GM19351 (cell line): Measurements from ENCODE around the gene NLRP12.
"Not testable (repeated sequence)": the region's sequence is repeated elsewhere in the genome, so short reads cannot be mapped to it uniquely, and the experiment has no call there.

Experiments
- ATAC-seq: cut with Tn5 transposase; IDR thresholded peaks from one replicate; pipeline ENCODE4 v1.9.1; 2021; ENCODE audit warnings: mild to moderate bottlenecking, moderate library complexity; ENCODE audit not compliant: unreplicated experiment

The NLRP12 gene

GRCh38 chr19:53824134-53824611 is at the start of gene NLRP12:
Gene NLRP12 (minus strand): TSS chr19:53824314. CDS start chr19:53824174, 140 bp downstream.
- no peak for ATAC-seq

DNA sequence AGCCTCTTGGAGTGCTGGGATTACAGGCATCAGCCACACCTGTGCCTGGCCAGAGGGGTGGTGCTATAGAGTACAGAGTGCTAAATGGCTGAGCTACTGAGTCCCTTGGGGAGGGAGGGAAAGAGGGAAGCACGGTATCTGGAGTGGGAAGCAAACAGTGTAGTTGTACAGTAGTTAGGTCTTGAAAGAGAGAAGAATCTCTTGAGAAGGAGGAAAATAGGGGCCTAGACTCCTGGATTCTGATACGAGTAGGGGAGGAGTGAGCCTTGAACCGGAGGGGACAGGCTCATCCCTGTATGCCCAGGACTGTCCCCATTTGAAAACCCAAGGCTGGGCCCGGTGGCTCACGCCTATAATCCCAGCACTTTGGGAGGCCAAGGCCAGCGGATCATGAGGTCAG is 48.6 kb upstream of the NLRP12 start:
- ATAC-seq, result no peak

GRCh38 chr19:53871454-53871853 is 47.3 kb upstream of the NLRP12 start:
- ATAC-seq, result no peak

DNA sequence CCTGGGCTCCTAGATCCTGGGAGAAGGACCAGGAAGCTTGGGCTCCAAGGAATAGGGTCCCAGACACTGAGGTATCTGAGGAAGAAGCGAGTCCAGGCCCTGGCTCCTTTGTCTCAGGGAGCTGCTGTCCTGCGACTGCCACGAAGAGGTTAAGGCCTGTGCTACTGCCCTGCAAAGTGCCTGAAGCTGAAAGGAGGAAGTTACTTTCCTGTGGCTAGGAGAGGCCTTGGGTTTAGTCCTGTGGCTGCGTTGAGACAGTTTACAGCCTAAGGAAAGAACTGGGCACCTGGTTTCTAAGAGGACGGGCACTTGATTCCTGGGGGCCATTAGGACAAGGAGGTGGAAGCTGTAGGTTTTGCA is 46.4 kb upstream of the NLRP12 start:
- ATAC-seq, result no peak

GRCh38 chr19:53869805-53870484 is 45.8 kb upstream of the NLRP12 start:
- ATAC-seq, result not testable (repeated sequence)

- ATAC-seq, result peak; percentile 46
These were observed 45.0 kb upstream of the NLRP12 start for GRCh38 chr19:53868892-53869804.

- no peak for ATAC-seq
These were observed 44.2 kb upstream of the NLRP12 start for GRCh38 chr19:53868091-53868891.

- peak; percentile 60 for ATAC-seq
These were observed 43.3 kb upstream of the NLRP12 start, which contains the start of gene MYADM for GRCh38 chr19:53867225-53868090. Gene MYADM (plus strand): TSS chr19:53867883. CDS start chr19:53873530, 5,647 bp downstream.

- no peak for ATAC-seq
These were observed 42.7 kb upstream of the NLRP12 start for GRCh38 chr19:53866865-53867224.

- no peak for ATAC-seq
These were observed 42.1 kb upstream of the NLRP12 start for GRCh38 chr19:53865918-53866864.

DNA sequence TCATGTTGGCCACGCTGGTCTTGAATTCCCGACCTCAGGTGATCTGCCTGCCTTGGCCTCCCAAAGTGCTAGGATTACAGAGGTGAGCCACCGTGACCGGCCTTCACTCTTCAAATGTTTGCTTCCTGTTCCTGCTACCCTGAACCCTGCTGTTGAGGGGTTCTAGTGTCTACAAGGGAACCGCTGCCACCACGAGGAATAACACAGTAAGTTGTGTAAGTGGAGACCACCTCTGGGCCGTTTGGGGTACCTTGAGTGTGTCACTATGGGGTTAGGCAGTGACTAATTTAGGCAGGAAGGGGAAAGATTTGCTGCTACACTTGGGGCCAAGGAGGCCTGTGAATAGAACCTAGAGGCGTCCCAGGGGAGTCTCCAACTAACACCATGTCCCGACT is 41.4 kb upstream of the NLRP12 start:
- no peak for ATAC-seq

- no peak for ATAC-seq
These were observed 40.3 kb upstream of the NLRP12 start for GRCh38 chr19:53864308-53864836.

DNA sequence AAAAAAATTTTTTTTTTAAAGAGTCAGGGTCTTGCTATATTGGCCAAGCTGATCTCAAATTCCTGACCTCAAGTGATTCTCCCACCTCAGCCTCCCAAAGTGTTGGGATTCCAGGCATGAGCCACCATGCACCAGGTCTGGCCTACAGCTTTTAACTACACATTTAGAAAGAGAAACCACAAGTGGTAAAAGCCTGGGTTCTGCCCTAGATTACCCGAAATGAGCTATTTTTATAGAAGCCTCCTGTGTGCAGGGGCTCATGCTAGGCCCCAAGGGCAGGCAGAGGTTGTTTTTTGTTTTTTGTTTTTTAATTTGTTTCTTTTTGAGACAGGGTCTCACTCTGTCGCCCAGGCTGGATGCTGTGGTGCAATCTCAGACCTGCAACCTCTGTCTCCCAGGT is 29.6 kb upstream of the NLRP12 start:
- ATAC-seq, result peak; percentile 52

GRCh38 chr19:53849237-53849676 is 25.1 kb upstream of the NLRP12 start:
- ATAC-seq, result no peak

DNA sequence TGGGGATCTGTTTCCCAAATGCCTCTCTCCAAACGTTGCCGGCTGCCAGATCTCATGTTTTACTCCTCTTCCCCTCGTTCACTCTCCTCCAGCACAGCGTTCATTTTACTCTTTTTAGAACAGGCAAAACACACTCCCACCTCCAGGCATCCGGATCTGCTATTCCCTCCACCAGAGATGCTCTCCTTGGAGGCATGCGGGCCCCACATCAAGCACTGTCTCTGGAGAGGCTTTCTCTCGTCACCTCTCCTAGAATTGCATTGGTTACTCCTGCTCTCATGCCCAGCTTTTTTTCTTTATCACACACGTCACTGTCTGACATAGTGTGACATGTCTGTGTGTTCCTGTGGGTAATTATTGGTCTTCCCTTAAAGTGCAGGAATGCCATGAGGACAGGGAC is 23.4 kb upstream of the NLRP12 start:
- no peak for ATAC-seq

- no peak for ATAC-seq
These were observed 20.7 kb upstream of the NLRP12 start for GRCh38 chr19:53844849-53845246.

- not testable (repeated sequence) for ATAC-seq
These were observed 16.8 kb upstream of the NLRP12 start for GRCh38 chr19:53840914-53841313.

DNA sequence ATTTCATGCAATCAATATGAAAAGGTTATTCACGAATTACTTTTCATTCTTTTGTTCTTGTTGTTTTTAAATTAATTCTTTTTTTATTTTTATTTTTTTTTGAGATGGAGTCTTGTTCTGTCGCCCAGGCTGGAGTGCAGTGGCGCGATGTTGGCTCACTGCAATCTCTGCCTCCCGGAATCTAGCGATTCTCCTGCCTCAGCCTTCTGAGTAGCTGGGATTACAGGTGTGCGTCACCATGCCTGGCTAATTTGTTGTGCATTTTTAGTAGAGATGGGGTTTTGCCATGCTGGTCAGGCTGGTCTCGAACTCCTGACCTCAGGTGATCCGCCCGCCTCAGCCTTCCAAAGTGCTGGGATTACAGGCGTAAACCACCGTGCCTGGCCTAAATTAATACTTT is 16.1 kb upstream of the NLRP12 start:
- ATAC-seq, result not testable (repeated sequence)

GRCh38 chr19:53838446-53838845 is 14.3 kb upstream of the NLRP12 start:
- not testable (repeated sequence) for ATAC-seq
